D721Med (cell line): ENCODE measurements around the gene SLC9A9.

Experiments
- DNase-seq: peaks from one replicate; pipeline ENCODE4 v3.0.0; 2011; ENCODE audit warnings: low spot score; ENCODE audit not compliant: insufficient read length
- FAIRE-seq: peaks from 2 replicates; lab custom pipeline; 2011; peaks lifted over from hg19 to GRCh38; lab: Jason Lieb, UNC
- CTCF ChIP-seq: IDR thresholded peaks from 2 replicates; pipeline ENCODE4 v1.5.1; 2012; ENCODE audit warnings: mild to moderate bottlenecking, control low read depth; ENCODE audit not compliant: insufficient read depth; ENCODE audit errors: missing control alignments

Gene SLC9A9

GRCh38 chr3:143763564-143764162 is 84.6 kb downstream of the SLC9A9 start:
- peak; percentile 66 for FAIRE-seq
- TF ChIP-seq CTCF: peak; percentile 20
- no peak for DNase-seq

GRCh38 chr3:143757691-143758090 is 90.6 kb downstream of the SLC9A9 start:
- FAIRE-seq: no peak
- no peak for TF ChIP-seq CTCF
- no peak for DNase-seq

GRCh38 chr3:143755978-143756377 is 92.3 kb downstream of the SLC9A9 start:
- FAIRE-seq (no peak), DNase-seq (no peak)
- TF ChIP-seq CTCF: no peak

- FAIRE-seq (no peak), DNase-seq (no peak)
- TF ChIP-seq CTCF: no peak
Observed at GRCh38 chr3:143754090-143754489, 94.2 kb downstream of the SLC9A9 start.

GRCh38 chr3:143753456-143753855 is 94.8 kb downstream of the SLC9A9 start:
- DNase-seq (no peak), FAIRE-seq (no peak)
- TF ChIP-seq CTCF: no peak

- TF ChIP-seq CTCF: no peak
- FAIRE-seq (no peak), DNase-seq (no peak)
Observed at GRCh38 chr3:143753006-143753405, 95.3 kb downstream of the SLC9A9 start.

- DNase-seq (no peak), FAIRE-seq (no peak)
- TF ChIP-seq CTCF: no peak
Observed at GRCh38 chr3:143751643-143752178, 96.6 kb downstream of the SLC9A9 start.
